GM18505 (cell line): ENCODE data around the gene CHMP5.
"Not testable (repeated sequence)": the region's sequence is repeated elsewhere in the genome, so short reads cannot be mapped to it uniquely, and the experiment has no call there.

Source experiments
- ATAC-seq: cut with Tn5 transposase; IDR thresholded peaks from one replicate; pipeline ENCODE4 v1.9.1; 2021; ENCODE audit not compliant: unreplicated experiment
- POLR2A ChIP-seq: IDR thresholded peaks from 4 replicates; pipeline ENCODE4 v1.6.1; 2011; ENCODE audit warnings: borderline replicate concordance; ENCODE audit not compliant: insufficient read depth, insufficient read length; ENCODE audit errors: extremely low read depth

Gene CHMP5

GRCh38 chr9:33294670-33295432 is 30.0 kb downstream of the CHMP5 start:
- no peak for TF ChIP-seq POLR2A
- ATAC-seq: no peak

- ATAC-seq: peak; percentile 27
- TF ChIP-seq POLR2A: no peak
Observed at GRCh38 chr9:33295571-33295970, 30.7 kb downstream of the CHMP5 start.

- TF ChIP-seq POLR2A: no peak
- ATAC-seq: peak; percentile 93
Observed at GRCh38 chr9:33297432-33297831, 32.6 kb downstream of the CHMP5 start.

- no peak for TF ChIP-seq POLR2A
- ATAC-seq: no peak
Observed at GRCh38 chr9:33300546-33300945, 35.7 kb downstream of the CHMP5 start.

- TF ChIP-seq POLR2A: no peak
- no peak for ATAC-seq
Observed at GRCh38 chr9:33304362-33304761, 39.5 kb downstream of the CHMP5 start.

GRCh38 chr9:33306037-33306436 is 41.2 kb downstream of the CHMP5 start:
- ATAC-seq: no peak
- no peak for TF ChIP-seq POLR2A

- no peak for TF ChIP-seq POLR2A
- no peak for ATAC-seq
Observed at GRCh38 chr9:33307067-33307466, 42.2 kb downstream of the CHMP5 start.

GRCh38 chr9:33309903-33310302 is 45.1 kb downstream of the CHMP5 start:
- ATAC-seq: no peak
- no peak for TF ChIP-seq POLR2A

GRCh38 chr9:33310748-33311147 is 45.9 kb downstream of the CHMP5 start:
- no peak for TF ChIP-seq POLR2A
- ATAC-seq: no peak

- TF ChIP-seq POLR2A: no peak
Observed at GRCh38 chr9:33311953-33312352, 47.1 kb downstream of the CHMP5 start.

GRCh38 chr9:33315371-33315770 is 50.5 kb downstream of the CHMP5 start:
- TF ChIP-seq POLR2A: no peak
- no peak for ATAC-seq

More at GRCh38 chr9:33311953-33312352, 47.1 kb downstream of the CHMP5 start:
- ATAC-seq: no peak

GRCh38 chr9:33317136-33317535 is 52.3 kb downstream of the CHMP5 start:
- not testable (repeated sequence) for ATAC-seq

GRCh38 chr9:33318225-33318624 is 53.4 kb downstream of the CHMP5 start:
- no peak for ATAC-seq
- TF ChIP-seq POLR2A: no peak

GRCh38 chr9:33318781-33319180 is 53.9 kb downstream of the CHMP5 start:
- TF ChIP-seq POLR2A: no peak
- no peak for ATAC-seq

- TF ChIP-seq POLR2A: no peak
Observed at GRCh38 chr9:33320230-33320567, 55.4 kb downstream of the CHMP5 start.

More at GRCh38 chr9:33320230-33320567, 55.4 kb downstream of the CHMP5 start:
- no peak for ATAC-seq
